H9 (cell line): ENCODE measurements around the gene EHBP1. TPM values are rescaled to one million over a fixed set of nuclear protein-coding genes. Genes with fewer than 3 reads are reported as not detected.

Source experiments
- DNase-seq: peaks from one replicate; pipeline ENCODE4 v3.0.0-alpha.2; 2017
- H2AFZ ChIP-seq: one replicate; pipeline ENCODE4 v1.6.1; 2013; ENCODE audit warnings: mild to moderate bottlenecking, low read length, control low read depth, moderate library complexity
- H2AK5ac ChIP-seq: 2 replicates; pipeline ENCODE4 v1.6.1; 2013; ENCODE audit warnings: low read length, control low read depth, mixed read lengths; ENCODE audit not compliant: insufficient read length
- H2BK120ac ChIP-seq: one replicate; pipeline ENCODE4 v1.6.1; 2013; ENCODE audit warnings: low read depth, mild to moderate bottlenecking, low read length, control low read depth, inconsistent platforms; ENCODE audit not compliant: poor library complexity, severe bottlenecking
- H2BK12ac ChIP-seq: 2 replicates; pipeline ENCODE4 v1.6.1; 2013; ENCODE audit warnings: low read length, control low read depth, mixed read lengths, low read depth; ENCODE audit not compliant: insufficient read length
- H2BK15ac ChIP-seq: 2 replicates; pipeline ENCODE4 v1.6.1; 2013; ENCODE audit warnings: low read depth, low read length, control low read depth
- H2BK20ac ChIP-seq: one replicate; pipeline ENCODE4 v1.6.1; 2013; ENCODE audit warnings: low read depth, mild to moderate bottlenecking, low read length, control low read depth, inconsistent platforms; ENCODE audit not compliant: poor library complexity, severe bottlenecking
- H2BK5ac ChIP-seq: 2 replicates; pipeline ENCODE4 v1.6.1; 2013; ENCODE audit warnings: low read length, control low read depth, mixed read lengths; ENCODE audit not compliant: insufficient read length
- H3K14ac ChIP-seq: 2 replicates; pipeline ENCODE4 v1.6.1; 2013; ENCODE audit warnings: low read length, control low read depth; ENCODE audit not compliant: insufficient read depth
- H3K18ac ChIP-seq: 2 replicates; pipeline ENCODE4 v1.6.1; 2013; ENCODE audit warnings: low read depth, mild to moderate bottlenecking, mixed read lengths, low read length, control low read depth; ENCODE audit not compliant: insufficient read length
- H3K23ac ChIP-seq: 2 replicates; pipeline ENCODE4 v1.6.1; 2013; ENCODE audit warnings: low read length, control low read depth, mixed read lengths, low read depth; ENCODE audit not compliant: insufficient read length
- H3K23me2 ChIP-seq: 2 replicates; pipeline ENCODE4 v1.6.1; 2013; ENCODE audit warnings: low read depth, mild to moderate bottlenecking, mixed read lengths, low read length, control low read depth; ENCODE audit not compliant: insufficient read length, poor library complexity, severe bottlenecking
- H3K27ac ChIP-seq: 2 replicates; pipeline ENCODE4 v1.5.1; 2013; ENCODE audit warnings: low read length, control low read depth, mixed read lengths, low read depth; ENCODE audit not compliant: insufficient read length
- H3K27me3 ChIP-seq: 2 replicates; pipeline ENCODE4 v1.6.1; 2013; ENCODE audit warnings: low read length, control low read depth, inconsistent platforms; ENCODE audit not compliant: insufficient read depth
- H3K4ac ChIP-seq: 2 replicates; pipeline ENCODE4 v1.6.1; 2013; ENCODE audit warnings: low read depth, mild to moderate bottlenecking, control low read depth, inconsistent platforms, low read length, moderate library complexity
- H3K4me1 ChIP-seq: 2 replicates; pipeline ENCODE4 v1.6.1; 2013; ENCODE audit warnings: low read length, control low read depth, inconsistent platforms; ENCODE audit not compliant: insufficient read depth
- H3K4me2 ChIP-seq: 2 replicates; pipeline ENCODE4 v1.6.1; 2013; ENCODE audit warnings: low read length, control low read depth, mixed read lengths; ENCODE audit not compliant: insufficient read length, insufficient read depth
- H3K56ac ChIP-seq: 2 replicates; pipeline ENCODE4 v1.6.1; 2013; ENCODE audit warnings: low read depth, mild to moderate bottlenecking, mixed read lengths, low read length, control low read depth; ENCODE audit not compliant: insufficient read length
- H3K79me1 ChIP-seq: 2 replicates; pipeline ENCODE4 v1.6.1; 2013; ENCODE audit warnings: low read depth, mild to moderate bottlenecking, moderate library complexity, low read length, control low read depth, inconsistent platforms; ENCODE audit not compliant: insufficient read depth, poor library complexity, severe bottlenecking
- H3K79me2 ChIP-seq: 2 replicates; pipeline ENCODE4 v1.6.1; 2013; ENCODE audit warnings: low read length, control low read depth, inconsistent platforms; ENCODE audit not compliant: insufficient read depth
- H3K9ac ChIP-seq: 2 replicates; pipeline ENCODE4 v1.6.1; 2013; ENCODE audit warnings: low read length, control low read depth, mixed read lengths; ENCODE audit not compliant: insufficient read length; ENCODE audit errors: extremely low read depth
- H3K9me3 ChIP-seq: one replicate; pipeline ENCODE4 v1.6.1; 2013; ENCODE audit warnings: low read depth, low read length, inconsistent platforms; ENCODE audit not compliant: control insufficient read depth
- H3T11ph ChIP-seq: one replicate; pipeline ENCODE4 v1.6.1; 2013; ENCODE audit warnings: mild to moderate bottlenecking, low read length, control low read depth, inconsistent platforms
- H4K20me1 ChIP-seq: one replicate; pipeline ENCODE4 v1.6.1; 2013; ENCODE audit not compliant: control insufficient read depth, insufficient read length, insufficient read depth
- H4K5ac ChIP-seq: 2 replicates; pipeline ENCODE4 v1.6.1; 2013; ENCODE audit warnings: low read depth, mild to moderate bottlenecking, mixed read lengths, low read length, control low read depth; ENCODE audit not compliant: insufficient read length
- H4K8ac ChIP-seq: replicated peaks from 2 replicates; pipeline ENCODE4 v1.6.1; 2013; ENCODE audit warnings: low read length, control low read depth, mixed read lengths, low read depth; ENCODE audit not compliant: insufficient read length
- H4K91ac ChIP-seq: 2 replicates; pipeline ENCODE4 v1.6.1; 2013; ENCODE audit warnings: low read depth, mild to moderate bottlenecking, moderate library complexity, mixed read lengths, low read length, control low read depth; ENCODE audit not compliant: insufficient read length
- H3K27ac Mint-ChIP-seq, 3 experiments: 2 replicates in 2 of 3; 3 replicates in 1 of 3; pipeline ENCODE4 v1.8.0; 2020 to 2021; ENCODE audit warnings: mixed read lengths in 3 of 3, mild to moderate bottlenecking in 1 of 3, moderate library complexity in 1 of 3
- H3K27me3 Mint-ChIP-seq: 2 replicates; pipeline ENCODE4 v1.8.0; 2021; ENCODE audit warnings: low read depth, mild to moderate bottlenecking, moderate library complexity, mixed read lengths
- H3K36me3 Mint-ChIP-seq, 3 experiments: 2 replicates in 2 of 3; 3 replicates in 1 of 3; pipeline ENCODE4 v1.8.0; 2020 to 2021; ENCODE audit warnings: low read depth in 3 of 3, mixed read lengths in 3 of 3; ENCODE audit not compliant: insufficient read depth in 1 of 3
- H3K4me1 Mint-ChIP-seq, 2 experiments: 2 replicates each; pipeline ENCODE4 v1.8.0; 2020; ENCODE audit warnings: mixed read lengths in 2 of 2
- H3K4me3 Mint-ChIP-seq, 2 experiments: 2 replicates in 1 of 2; 3 replicates in 1 of 2; pipeline ENCODE4 v1.8.0; 2020 to 2021; ENCODE audit warnings: mild to moderate bottlenecking in 2 of 2, mixed read lengths in 2 of 2, moderate library complexity in 1 of 2
- H3K9me3 Mint-ChIP-seq, 2 experiments: 2 replicates in 1 of 2; 3 replicates in 1 of 2; pipeline ENCODE4 v1.8.0; 2020; ENCODE audit warnings: mild to moderate bottlenecking in 2 of 2, mixed read lengths in 2 of 2, moderate library complexity in 1 of 2
- CTCF ChIP-seq: fragments of 200-600 bp; sonication (generic); conservative IDR thresholded peaks from 3 replicates; pipeline ENCODE4 v1.8.0; 2021; ENCODE audit warnings: antibody characterized with exemption, mild to moderate bottlenecking
- WGBS: extraction: QIAGEN DNeasy Blood & Tissue Kit; methylation state at CpG from one replicate; pipeline ENCODE4 v1.1.7; 2013; ENCODE audit warnings: missing lambda C conversion rate, low lambda C conversion rate, mixed read lengths; ENCODE audit not compliant: insufficient read length; ENCODE audit errors: extremely low coverage; 5-methylcytosine and 5-hydroxymethylcytosine counted together
- total RNA-seq: library from RNA; stranded (reverse); gene quantifications from 2 replicates; pipeline ENCODE4 v1.2.1, GENCODE V29; 2021

The EHBP1 gene
- total RNA-seq, 1 experiment from 2014 or later, result 35.6 TPM

GRCh38 chr2:62992561-62992960, 287.0 kb downstream of the EHBP1 start:
- no peak overlapping the region for H3K27ac ChIP-seq
- no CpG with 5 or more reads among the region's 2 CpGs for WGBS
- H3K36me3 Mint-ChIP-seq, result peaks cover 5 to 12% (median 7%) of the 10 kb centered on the region in 3 experiments; a peak in 5 of 7 replicates

More at GRCh38 chr2:62992561-62992960, 287.0 kb downstream of the EHBP1 start:
- H3K27me3 Mint-ChIP-seq, result no peaks in the 10 kb centered on the region
- H3K27ac Mint-ChIP-seq, result no peak overlapping the region
- Histone ChIP-seq H2BK12ac (no peak overlapping the region), H3K23ac (no peak overlapping the region), H3K56ac (no peak overlapping the region), H3K27me3 (no peaks in the 10 kb centered on the region), H3T11ph (no peak overlapping the region), H3K79me1 (no peaks in the 10 kb centered on the region), H3K4me2 (no peak overlapping the region), H2BK20ac (no peak overlapping the region), H2BK5ac (no peak overlapping the region), H3K9ac (no peak overlapping the region), H3K4me1 (no peaks in the 10 kb centered on the region), H4K5ac (no peak overlapping the region), H3K23me2 (no peaks in the 10 kb centered on the region), H3K18ac (no peak overlapping the region), H2BK15ac (no peak overlapping the region), H3K79me2 (no peaks in the 10 kb centered on the region), H4K91ac (no peak overlapping the region), H4K8ac (no peak overlapping the region), H2AFZ (no peak overlapping the region), H4K20me1 (no peaks in the 10 kb centered on the region), H3K9me3 (no peaks in the 10 kb centered on the region), H3K4ac (no peak overlapping the region), H2BK120ac (no peak overlapping the region), H2AK5ac (no peak overlapping the region), H3K14ac (no peak overlapping the region)
- peaks cover 5 to 13% of the 10 kb centered on the region in 2 experiments for H3K4me1 Mint-ChIP-seq
- no peak for DNase-seq
- no peak for TF ChIP-seq CTCF
- H3K9me3 Mint-ChIP-seq, result no peaks in the 10 kb centered on the region
- H3K4me3 Mint-ChIP-seq, result no peak overlapping the region
